ENCODE data around the gene DIAPH3.

The DIAPH3 gene

GRCh38 chr13:60155978-60156377, 7.8 kb downstream of the DIAPH3 start:
- DNase-seq (ENCODE audit: low read depth) = no peak

GRCh38 chr13:60152904-60153303, 10.8 kb downstream of the DIAPH3 start:
- no peak for DNase-seq (ENCODE audit: low read depth)

- DNase-seq (ENCODE audit: low read depth) = no peak
Measured at GRCh38 chr13:60152114-60152513, 11.6 kb downstream of the DIAPH3 start.

GRCh38 chr13:60150538-60150937, 13.2 kb downstream of the DIAPH3 start:
- no peak for DNase-seq (ENCODE audit: low read depth)

- no peak for DNase-seq (ENCODE audit: low read depth)
Measured at GRCh38 chr13:60148918-60149317, 14.8 kb downstream of the DIAPH3 start.

GRCh38 chr13:60147361-60147760, 16.4 kb downstream of the DIAPH3 start:
- no peak for DNase-seq (ENCODE audit: low read depth)

- DNase-seq (ENCODE audit: low read depth) = no peak
Measured at GRCh38 chr13:60146471-60146870, 17.3 kb downstream of the DIAPH3 start.

GRCh38 chr13:60143775-60144174, 20.0 kb downstream of the DIAPH3 start:
- no peak for DNase-seq (ENCODE audit: low read depth)

GRCh38 chr13:60139272-60139671, 24.5 kb downstream of the DIAPH3 start:
- DNase-seq (ENCODE audit: low read depth) = no peak

GRCh38 chr13:60138674-60139073, 25.1 kb downstream of the DIAPH3 start:
- no peak for DNase-seq (ENCODE audit: low read depth)

- no peak for DNase-seq (ENCODE audit: low read depth)
Measured at GRCh38 chr13:60137911-60138560, 25.7 kb downstream of the DIAPH3 start.

GRCh38 chr13:60135344-60135743, 28.4 kb downstream of the DIAPH3 start:
- DNase-seq (ENCODE audit: low read depth) = no peak

- DNase-seq (ENCODE audit: low read depth) = no peak
Measured at GRCh38 chr13:60134376-60134775, 29.4 kb downstream of the DIAPH3 start.

GRCh38 chr13:60121337-60121687, 42.4 kb downstream of the DIAPH3 start:
- no peak for DNase-seq (ENCODE audit: low read depth)

GRCh38 chr13:60120617-60121336, 43.0 kb downstream of the DIAPH3 start:
- no peak for DNase-seq (ENCODE audit: low read depth)

- DNase-seq (ENCODE audit: low read depth) = no peak
Measured at GRCh38 chr13:60118696-60119400, 44.9 kb downstream of the DIAPH3 start.

GRCh38 chr13:60114499-60115028, 49.2 kb downstream of the DIAPH3 start:
- DNase-seq (ENCODE audit: low read depth) = no peak

- no peak for DNase-seq (ENCODE audit: low read depth)
Measured at GRCh38 chr13:60112771-60113170, 51.0 kb downstream of the DIAPH3 start.

GRCh38 chr13:60111691-60112090, 52.0 kb downstream of the DIAPH3 start:
- DNase-seq (ENCODE audit: low read depth) = no peak

GRCh38 chr13:60109285-60109684, 54.4 kb downstream of the DIAPH3 start:
- DNase-seq (ENCODE audit: low read depth) = no peak

GRCh38 chr13:60108589-60108988, 55.1 kb downstream of the DIAPH3 start:
- no peak for DNase-seq (ENCODE audit: low read depth)

- DNase-seq (ENCODE audit: low read depth) = no peak
Measured at GRCh38 chr13:60099631-60100420, 63.9 kb downstream of the DIAPH3 start.

Measured in stimulated activated CD8-positive, alpha-beta memory T cell treated with anti-CD3 and anti-CD28 coated beads, Interleukin-4, amount 100 ng/mL, for 24 hours (primary cell).